Breast epithelium (tissue), 3 donors: ENCODE results near the gene TTLL3.

Source experiments
- CTCF ChIP-seq, 3 donors: fragments of 450-650 bp; IDR thresholded peaks; one replicate each; pipeline ENCODE4 v1.5.1; 2016 to 2017; ENCODE audit warnings: antibody characterized with exemption in 3 of 3, mild to moderate bottlenecking in 3 of 3, moderate library complexity in 3 of 3
- POLR2A ChIP-seq: fragments of 450-650 bp; IDR thresholded peaks from one replicate; pipeline ENCODE4 v1.6.1; 2016; ENCODE audit warnings: antibody characterized with exemption, mild to moderate bottlenecking, moderate library complexity
- POLR2AphosphoS5 ChIP-seq, 3 donors: sonication (generic); formaldehyde crosslinking; IDR thresholded peaks; one replicate each; pipeline ENCODE4 v1.6.1; 2017; ENCODE audit warnings: antibody characterized with exemption in 3 of 3

- TF ChIP-seq CTCF (IDR thresholded peaks at IDR 0.05) (no peak), POLR2A (no peak), POLR2AphosphoS5 (IDR thresholded peaks at IDR 0.05) (no peak)
Observed at GRCh38 chr3:9862391-9863057, 52.5 kb downstream of the TTLL3 start.
